Measurements from ENCODE around the gene CCDC148.
"Not testable (repeated sequence)": the region's sequence is repeated elsewhere in the genome, so short reads cannot be mapped to it uniquely, and the experiment has no call there.

The CCDC148 gene

GRCh38 chr2:158481116-158481515 lies 24.6 kb upstream of the CCDC148 start:
- no peak for DNase-seq (ENCODE audit: low read depth)

GRCh38 chr2:158478816-158479215 lies 22.3 kb upstream of the CCDC148 start:
- no peak for DNase-seq (ENCODE audit: low read depth)

GRCh38 chr2:158478237-158478636 lies 21.7 kb upstream of the CCDC148 start:
- DNase-seq (ENCODE audit: low read depth): no peak

- DNase-seq (ENCODE audit: low read depth): no peak
Observed at GRCh38 chr2:158477202-158477601, 20.6 kb upstream of the CCDC148 start.

- DNase-seq (ENCODE audit: low read depth): not testable (repeated sequence)
Observed at GRCh38 chr2:158474526-158475011, 18.0 kb upstream of the CCDC148 start.

GRCh38 chr2:158473719-158474392 lies 17.3 kb upstream of the CCDC148 start:
- no peak for DNase-seq (ENCODE audit: low read depth)

GRCh38 chr2:158473300-158473699 lies 16.7 kb upstream of the CCDC148 start:
- DNase-seq (ENCODE audit: low read depth): not testable (repeated sequence)

- DNase-seq (ENCODE audit: low read depth): not testable (repeated sequence)
Observed at GRCh38 chr2:158472829-158473228, 16.3 kb upstream of the CCDC148 start.

- DNase-seq (ENCODE audit: low read depth): no peak
Observed at GRCh38 chr2:158467248-158467647, 10.7 kb upstream of the CCDC148 start.

- DNase-seq (ENCODE audit: low read depth): no peak
Observed at GRCh38 chr2:158464426-158465281, 8.1 kb upstream of the CCDC148 start.

GRCh38 chr2:158463496-158464095 lies 7.0 kb upstream of the CCDC148 start:
- DNase-seq (ENCODE audit: low read depth): no peak

GRCh38 chr2:158460632-158461297 lies 4.2 kb upstream of the CCDC148 start:
- no peak for DNase-seq (ENCODE audit: low read depth)

- no peak for DNase-seq (ENCODE audit: low read depth)
Observed at GRCh38 chr2:158459161-158460003, 2.8 kb upstream of the CCDC148 start.

- DNase-seq (ENCODE audit: low read depth): no peak
Observed at GRCh38 chr2:158458617-158458920, 2.0 kb upstream of the CCDC148 start.

- DNase-seq (ENCODE audit: low read depth): peak; percentile 48
Observed at GRCh38 chr2:158457826-158458616, 1.5 kb upstream of the CCDC148 start.

GRCh38 chr2:158457092-158457825 lies 706 bp upstream of the CCDC148 start:
- DNase-seq (ENCODE audit: low read depth): peak; percentile 33

- DNase-seq (ENCODE audit: low read depth): no peak
Observed at GRCh38 chr2:158443606-158444005, 12.9 kb downstream of the CCDC148 start.

- DNase-seq (ENCODE audit: low read depth): not testable (repeated sequence)
Observed at GRCh38 chr2:158439062-158439461, 17.5 kb downstream of the CCDC148 start.

GRCh38 chr2:158433716-158434115 lies 22.8 kb downstream of the CCDC148 start:
- not testable (repeated sequence) for DNase-seq (ENCODE audit: low read depth)

GRCh38 chr2:158432117-158432516 lies 24.4 kb downstream of the CCDC148 start:
- no peak for DNase-seq (ENCODE audit: low read depth)
